ENCODE results near the gene PMEPA1.
A peak's percentile ranks its signal among the peaks of the same experiment; 100 is the strongest.

PMEPA1 gene

DNA sequence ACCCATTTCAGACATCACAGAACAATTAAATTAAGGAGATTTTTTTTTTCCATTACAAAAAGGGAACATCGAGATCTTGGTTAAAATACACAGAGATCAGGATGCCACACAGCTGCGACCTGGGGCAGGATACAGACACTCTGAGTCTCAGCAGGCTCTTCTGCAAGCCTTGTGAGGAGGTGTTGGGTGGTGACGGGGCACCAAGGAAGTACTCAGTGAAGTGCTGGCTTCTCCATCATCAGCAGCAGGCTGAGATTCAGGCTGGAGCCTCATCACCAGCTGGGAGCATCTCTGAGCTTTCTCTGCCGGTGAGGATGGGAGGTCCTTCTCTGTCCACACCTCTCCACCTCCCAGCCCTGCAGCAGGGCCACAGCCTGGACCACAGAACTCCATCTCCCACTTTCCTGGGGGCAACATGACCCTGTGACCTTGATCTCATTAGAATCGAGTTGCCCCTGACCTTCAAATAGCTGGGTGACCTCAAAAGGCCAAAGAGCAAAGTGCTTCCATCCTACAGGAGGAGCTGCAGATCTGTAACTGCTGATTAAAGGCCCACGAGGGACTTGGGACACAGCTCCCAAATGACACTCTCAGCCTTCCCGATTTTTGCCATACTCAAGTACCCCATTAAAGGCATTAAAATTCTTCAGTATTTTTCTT lies 16.0 kb downstream of the PMEPA1 start:
- no peak for DNase-seq

GRCh38 chr20:57693002-57693582 lies 16.7 kb downstream of the PMEPA1 start:
- no peak for DNase-seq

DNA sequence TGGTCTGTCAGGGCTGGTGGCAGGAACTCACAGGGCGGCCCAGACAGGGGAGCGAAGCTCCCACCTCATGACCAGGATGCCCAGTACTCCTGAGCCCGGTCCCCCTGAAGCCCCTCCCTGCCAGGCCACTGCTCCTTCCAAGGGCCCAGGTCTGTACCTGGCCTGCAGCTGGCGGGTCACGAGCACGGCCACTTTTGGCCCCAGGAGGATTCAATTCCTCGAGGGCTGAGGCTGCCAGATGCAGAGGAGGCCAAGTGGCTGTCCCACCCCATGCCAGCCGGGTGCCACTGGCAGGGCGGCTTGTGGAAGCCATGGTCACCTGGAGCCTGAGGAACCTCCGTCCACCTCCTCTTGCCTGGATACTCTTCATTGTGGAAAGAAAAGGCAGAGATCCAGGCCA lies 17.4 kb downstream of the PMEPA1 start:
- no peak for DNase-seq

GRCh38 chr20:57691699-57692098 lies 18.1 kb downstream of the PMEPA1 start:
- DNase-seq: no peak

- DNase-seq: no peak
Observed at GRCh38 chr20:57690525-57690924, 19.3 kb downstream of the PMEPA1 start.

- no peak for DNase-seq
Observed at GRCh38 chr20:57689745-57690481, 19.9 kb downstream of the PMEPA1 start.

GRCh38 chr20:57688864-57689263 lies 21.0 kb downstream of the PMEPA1 start:
- DNase-seq: peak in 48 of 58 donors; percentile 14 to 87 (median 54)

- no peak for DNase-seq
Observed at GRCh38 chr20:57688295-57688694, 21.5 kb downstream of the PMEPA1 start.

DNA sequence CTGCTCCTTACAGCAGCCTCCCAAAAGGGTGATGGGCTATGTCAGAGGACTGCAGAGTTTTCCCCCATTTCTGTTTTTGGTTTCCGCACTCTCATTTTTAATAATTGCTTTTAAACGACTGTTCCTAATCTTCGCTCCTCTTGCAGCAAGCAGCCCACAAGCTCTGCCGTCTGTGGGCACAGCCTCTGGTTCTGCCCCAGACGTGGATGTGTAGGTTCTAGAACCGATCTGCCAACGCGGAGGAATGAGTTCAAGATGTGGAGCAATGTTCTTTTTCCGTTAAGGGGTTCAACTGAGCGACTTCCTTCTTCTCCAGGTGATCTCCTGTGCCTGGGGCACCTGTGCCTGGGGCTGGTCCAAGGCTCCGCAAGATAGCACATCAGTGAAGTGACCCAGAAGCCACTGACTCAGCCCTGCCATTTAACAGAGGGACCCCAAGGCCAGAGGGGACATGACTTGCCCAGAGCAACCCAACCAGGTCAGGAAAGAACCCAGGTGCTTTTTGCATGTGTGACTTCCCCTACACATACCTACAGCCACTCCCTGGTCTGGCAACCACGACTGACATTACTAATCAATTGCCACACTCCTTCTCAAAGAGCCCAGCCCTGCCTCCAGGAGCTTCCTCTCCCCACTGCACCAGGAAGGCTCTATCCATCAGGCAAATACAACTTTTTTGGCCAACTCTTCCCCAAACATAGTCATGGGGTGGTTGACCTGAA lies 22.7 kb downstream of the PMEPA1 start:
- DNase-seq: peak in 1 of 58 donors; percentile 14

DNA sequence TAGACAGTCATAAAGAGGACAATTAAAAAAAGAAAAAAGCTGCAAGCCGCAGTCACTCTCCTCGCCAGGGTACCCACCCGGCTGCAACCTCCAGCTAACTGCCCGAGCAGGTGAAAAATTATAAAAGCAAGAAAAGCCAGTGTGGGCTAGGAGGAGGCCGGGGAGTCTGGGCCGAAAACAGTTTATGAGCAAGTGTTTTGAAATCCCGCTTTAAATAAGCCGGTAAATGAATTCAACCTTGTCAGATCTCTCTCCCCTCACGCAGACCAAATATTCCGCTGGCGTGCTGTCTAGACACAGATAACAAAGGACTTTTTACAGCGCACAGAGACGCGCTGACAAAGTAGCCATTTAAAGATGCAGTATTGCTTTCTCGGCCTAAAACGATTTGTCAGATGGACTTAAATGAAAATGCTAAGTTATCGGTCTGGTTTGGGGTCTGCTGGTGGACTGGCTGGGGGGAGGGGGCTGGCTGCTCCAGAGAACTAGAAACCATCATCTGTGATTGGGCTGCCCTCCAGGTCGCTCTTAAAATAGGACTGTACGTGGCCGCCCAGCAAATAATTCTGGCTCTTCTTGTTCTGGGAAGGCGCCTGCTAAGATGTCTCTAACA lies 24.6 kb downstream of the PMEPA1 start:
- DNase-seq: peak in 5 of 58 donors; percentile 8 to 31 (median 13)

- no peak for DNase-seq
Observed at GRCh38 chr20:57684808-57685140, 25.0 kb downstream of the PMEPA1 start.

GRCh38 chr20:57683881-57684807 lies 25.7 kb downstream of the PMEPA1 start:
- no peak for DNase-seq

DNA sequence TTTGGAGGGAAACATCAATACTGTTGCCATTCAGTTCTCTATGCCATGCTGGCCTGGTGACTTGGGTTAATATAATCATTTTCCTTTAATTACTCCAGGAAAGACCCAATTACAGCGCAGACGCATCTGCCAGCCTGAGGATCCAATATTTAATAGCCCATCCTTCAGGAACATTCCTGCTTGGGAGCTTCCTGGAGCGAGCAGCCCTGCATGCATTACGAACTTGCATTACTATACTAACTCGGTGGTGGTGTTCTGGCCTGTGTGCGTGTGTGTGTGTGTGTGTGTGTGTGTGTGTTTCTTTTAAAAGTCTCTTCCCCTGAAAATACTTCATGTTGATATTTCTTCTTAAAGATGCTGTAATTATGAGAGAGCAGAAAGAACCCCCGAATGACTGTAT lies 26.5 kb downstream of the PMEPA1 start:
- no peak for DNase-seq

GRCh38 chr20:57682184-57683101 lies 27.4 kb downstream of the PMEPA1 start:
- peak in 25 of 58 donors; percentile 8 to 78 (median 33) for DNase-seq

GRCh38 chr20:57680934-57681914 lies 28.6 kb downstream of the PMEPA1 start:
- no peak for DNase-seq

- no peak for DNase-seq
Observed at GRCh38 chr20:57680131-57680716, 29.6 kb downstream of the PMEPA1 start.

DNA sequence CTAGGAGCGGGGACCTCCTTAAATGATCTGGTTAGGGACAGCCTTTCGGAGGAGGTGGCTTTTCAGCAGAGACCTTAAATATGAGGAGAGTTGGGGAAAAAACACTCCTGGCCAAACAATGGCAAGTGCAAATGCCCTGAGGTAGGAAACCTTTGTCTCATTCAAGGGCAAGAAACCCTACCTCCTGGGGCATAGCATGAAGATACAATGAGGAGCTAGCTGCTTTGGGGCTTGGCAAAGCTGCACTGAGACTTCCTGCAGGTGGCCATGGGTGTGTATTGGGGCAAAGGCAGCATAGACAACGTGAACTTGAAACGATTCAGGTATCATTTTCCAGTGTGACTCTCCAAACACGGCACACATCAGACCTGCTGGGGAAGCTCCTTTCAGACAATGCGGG lies 30.7 kb downstream of the PMEPA1 start:
- DNase-seq: no peak

DNA sequence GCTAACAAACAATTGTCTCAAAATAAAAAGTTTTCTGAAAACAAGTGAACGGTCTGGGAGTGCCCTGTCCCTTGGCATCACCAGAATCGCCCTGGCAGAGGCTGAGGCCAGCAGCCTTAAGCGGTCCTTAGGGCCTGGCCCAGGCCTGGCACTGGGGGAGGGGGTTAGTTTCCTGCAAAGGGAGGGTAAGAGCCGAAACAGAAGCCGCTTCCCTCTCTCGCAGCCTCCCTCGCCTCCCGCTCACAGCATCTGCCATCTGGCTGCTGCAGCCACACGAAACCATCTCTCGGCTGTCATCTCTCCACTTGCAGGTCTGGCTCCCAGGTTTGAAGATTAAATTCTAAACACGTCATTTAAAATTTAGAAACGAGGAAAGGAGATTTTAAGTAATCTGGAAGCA lies 31.5 kb downstream of the PMEPA1 start:
- DNase-seq: peak in 38 of 58 donors; percentile 2 to 73 (median 27)
